ENCODE measurements around the gene TBX21.

The TBX21 gene

DNA sequence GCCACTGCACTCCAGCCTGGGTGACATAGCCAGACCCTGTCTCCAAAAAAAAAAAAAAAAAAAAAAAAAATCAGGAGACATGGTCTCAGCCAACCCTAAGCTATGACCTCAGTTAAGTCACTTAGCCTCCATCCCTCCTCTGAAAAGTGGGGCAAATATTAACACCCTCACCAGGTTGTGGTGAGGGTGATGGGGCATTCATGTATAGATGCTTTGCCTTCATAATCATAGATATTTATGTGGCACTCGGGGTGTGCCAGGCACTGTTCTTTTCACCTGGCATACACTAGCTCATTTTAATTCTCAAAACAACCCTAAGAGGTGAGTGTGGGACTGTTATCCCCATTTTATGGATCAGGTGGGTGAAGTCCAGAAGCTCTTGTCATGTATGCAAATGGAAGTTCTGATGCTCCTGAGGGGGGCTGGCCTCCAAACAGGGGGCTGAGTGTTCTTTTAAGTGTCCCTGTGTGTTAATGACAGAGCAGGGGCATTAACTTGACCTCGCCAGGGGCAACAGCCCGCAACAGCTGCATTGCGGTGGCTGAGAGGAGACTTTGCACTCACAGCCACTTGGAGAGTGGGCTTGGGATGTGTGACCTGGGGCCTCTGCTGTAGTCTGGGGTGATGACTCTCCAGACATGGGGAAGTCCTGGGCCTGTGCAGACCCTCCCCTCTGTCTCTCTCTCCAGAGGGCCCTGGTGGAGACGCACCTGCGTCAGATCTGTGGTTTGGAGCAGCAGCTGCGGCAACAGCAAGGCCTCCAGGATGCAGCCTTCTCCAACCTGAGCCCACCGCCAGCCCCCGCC is 34.9 kb upstream of the TBX21 start:
- DNase-seq = no peak
- H3K79me2 ChIP-seq (ENCODE audit: low read length) = no peaks in the 10 kb centered on the region
- H3K4me1 ChIP-seq (ENCODE audit: low read length) = 0 out of 2 replicates have a peak, but pooled peaks cover under 1% of the 10 kb centered on the region
- no peak overlapping the region for H3K9ac ChIP-seq (ENCODE audit: low read length)
- no peaks in the 10 kb centered on the region for H3K36me3 ChIP-seq (replicated peaks; ENCODE audit: insufficient read depth, low read length)
- no peak for TF ChIP-seq EZH2phosphoT487 (IDR thresholded peaks at IDR 0.05; ENCODE audit: low read length)
- TF ChIP-seq, protein P1, sequence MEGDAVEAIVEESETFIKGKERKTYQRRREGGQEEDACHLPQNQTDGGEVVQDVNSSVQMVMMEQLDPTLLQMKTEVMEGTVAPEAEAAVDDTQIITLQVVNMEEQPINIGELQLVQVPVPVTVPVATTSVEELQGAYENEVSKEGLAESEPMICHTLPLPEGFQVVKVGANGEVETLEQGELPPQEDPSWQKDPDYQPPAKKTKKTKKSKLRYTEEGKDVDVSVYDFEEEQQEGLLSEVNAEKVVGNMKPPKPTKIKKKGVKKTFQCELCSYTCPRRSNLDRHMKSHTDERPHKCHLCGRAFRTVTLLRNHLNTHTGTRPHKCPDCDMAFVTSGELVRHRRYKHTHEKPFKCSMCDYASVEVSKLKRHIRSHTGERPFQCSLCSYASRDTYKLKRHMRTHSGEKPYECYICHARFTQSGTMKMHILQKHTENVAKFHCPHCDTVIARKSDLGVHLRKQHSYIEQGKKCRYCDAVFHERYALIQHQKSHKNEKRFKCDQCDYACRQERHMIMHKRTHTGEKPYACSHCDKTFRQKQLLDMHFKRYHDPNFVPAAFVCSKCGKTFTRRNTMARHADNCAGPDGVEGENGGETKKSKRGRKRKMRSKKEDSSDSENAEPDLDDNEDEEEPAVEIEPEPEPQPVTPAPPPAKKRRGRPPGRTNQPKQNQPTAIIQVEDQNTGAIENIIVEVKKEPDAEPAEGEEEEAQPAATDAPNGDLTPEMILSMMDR (IDR thresholded peaks at IDR 0.05; ENCODE audit: low read length) = no peak
- no peak for TF ChIP-seq EZH2 (optimal IDR thresholded peaks at IDR 0.05; ENCODE audit: low read depth, low read length)
- peaks cover 27% of the 10 kb centered on the region for H3K27me3 ChIP-seq (replicated peaks; ENCODE audit: insufficient read depth, low read length)
- no peaks in the 10 kb centered on the region for H3K9me2 ChIP-seq (replicated peaks; ENCODE audit: insufficient read depth, low read length)
- no peaks in the 10 kb centered on the region for H3K9me3 ChIP-seq (replicated peaks; ENCODE audit: insufficient read depth, low read length)
- no peaks in the 10 kb centered on the region for H4K20me1 ChIP-seq (ENCODE audit: insufficient read depth, low read length)
- H3K27ac ChIP-seq (ENCODE audit: low read length) = no peak overlapping the region
- H2AFZ ChIP-seq (ENCODE audit: low read length) = no peak overlapping the region
- no peaks in the 10 kb centered on the region for H3F3A ChIP-seq (ENCODE audit: insufficient read depth, low read length)
- H3K4me3 ChIP-seq (ENCODE audit: low read length) = no peak overlapping the region
- no peak overlapping the region for H3K4me2 ChIP-seq (ENCODE audit: low read depth, low read length)

DNA sequence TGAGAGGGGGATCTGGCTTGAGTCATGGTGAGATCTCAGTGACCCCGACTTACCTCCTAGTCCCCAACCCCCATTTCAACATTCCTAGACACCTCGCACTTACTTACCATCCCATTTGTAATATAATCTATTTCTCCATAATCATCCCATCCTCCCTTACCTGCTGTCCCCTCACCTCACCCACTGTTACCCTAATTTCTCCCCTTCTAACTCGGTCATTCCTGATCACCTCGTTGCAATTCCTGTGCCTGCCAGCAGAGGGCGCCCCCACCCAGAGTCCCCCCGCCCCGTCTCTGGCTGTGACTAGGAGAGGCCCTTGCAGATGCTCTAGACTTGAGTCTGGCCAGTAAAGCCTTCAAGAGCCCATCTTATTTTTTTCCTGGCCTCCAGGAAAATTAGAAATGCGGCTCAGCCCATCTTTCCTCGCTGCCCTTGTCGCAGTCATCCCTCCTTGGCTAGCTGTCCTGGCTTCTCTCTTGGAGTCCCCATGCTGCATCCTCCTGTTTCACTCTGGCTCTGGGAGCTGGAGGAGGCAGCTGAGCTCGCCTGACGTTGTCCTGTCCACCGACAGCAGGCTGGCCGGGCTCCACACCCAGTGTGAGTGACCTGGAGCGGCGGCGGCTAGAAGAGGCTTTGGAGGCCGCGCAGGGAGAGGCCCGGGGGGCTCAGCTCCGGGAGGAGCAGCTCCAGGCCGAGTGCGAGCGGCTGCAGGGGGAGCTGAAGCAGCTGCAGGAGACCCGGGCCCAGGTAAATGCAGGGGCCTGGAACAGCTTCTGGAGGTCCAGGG is 34.1 kb upstream of the TBX21 start:
- H4K20me1 ChIP-seq (ENCODE audit: insufficient read depth, low read length) = no peaks in the 10 kb centered on the region
- H3K9me2 ChIP-seq (replicated peaks; ENCODE audit: insufficient read depth, low read length) = no peaks in the 10 kb centered on the region
- no peak for TF ChIP-seq EZH2 (optimal IDR thresholded peaks at IDR 0.05; ENCODE audit: low read depth, low read length)
- TF ChIP-seq, protein P1 (IDR thresholded peaks at IDR 0.05; ENCODE audit: low read length) = peak; percentile 95
- TF ChIP-seq EZH2phosphoT487 (IDR thresholded peaks at IDR 0.05; ENCODE audit: low read length) = no peak
- H3K27ac ChIP-seq (ENCODE audit: low read length) = no peak overlapping the region
- peak; percentile 44 for DNase-seq
- H3K27me3 ChIP-seq (replicated peaks; ENCODE audit: insufficient read depth, low read length) = peaks cover 30% of the 10 kb centered on the region
- no peaks in the 10 kb centered on the region for H3K4me1 ChIP-seq (ENCODE audit: low read length)
- no peak overlapping the region for H3K4me2 ChIP-seq (ENCODE audit: low read depth, low read length)
- H2AFZ ChIP-seq (ENCODE audit: low read length) = no peak overlapping the region
- no peaks in the 10 kb centered on the region for H3F3A ChIP-seq (ENCODE audit: insufficient read depth, low read length)
- no peaks in the 10 kb centered on the region for H3K79me2 ChIP-seq (ENCODE audit: low read length)
- H3K9me3 ChIP-seq (replicated peaks; ENCODE audit: insufficient read depth, low read length) = no peaks in the 10 kb centered on the region
- no peaks in the 10 kb centered on the region for H3K36me3 ChIP-seq (replicated peaks; ENCODE audit: insufficient read depth, low read length)
- H3K4me3 ChIP-seq (ENCODE audit: low read length) = no peak overlapping the region
- H3K9ac ChIP-seq (ENCODE audit: low read length) = no peak overlapping the region

DNA sequence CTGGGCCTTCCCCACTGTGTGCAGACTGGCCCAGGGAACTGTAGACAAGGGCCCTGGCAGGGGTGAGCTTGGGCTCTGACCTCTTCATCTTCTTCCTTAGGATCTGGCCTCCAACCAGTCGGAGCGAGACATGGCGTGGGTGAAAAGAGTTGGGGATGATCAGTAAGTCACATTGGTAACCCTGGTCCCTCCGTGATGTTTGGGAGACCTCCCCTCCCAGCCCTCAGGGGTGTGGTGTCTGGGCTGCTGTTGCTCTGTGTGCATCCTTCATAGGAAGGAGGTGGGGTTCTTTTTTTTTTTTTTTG is 33.5 kb upstream of the TBX21 start:
- Histone ChIP-seq H3K4me2 (ENCODE audit: low read depth, low read length) (no peak overlapping the region), H3K27ac (ENCODE audit: low read length) (no peak overlapping the region), H3K9me3 (replicated peaks; ENCODE audit: insufficient read depth, low read length) (no peaks in the 10 kb centered on the region), H2AFZ (ENCODE audit: low read length) (no peak overlapping the region), H3K9ac (ENCODE audit: low read length) (no peak overlapping the region), H3K4me1 (ENCODE audit: low read length) (no peaks in the 10 kb centered on the region), H3F3A (ENCODE audit: insufficient read depth, low read length) (no peaks in the 10 kb centered on the region), H3K36me3 (replicated peaks; ENCODE audit: insufficient read depth, low read length) (no peaks in the 10 kb centered on the region), H3K79me2 (ENCODE audit: low read length) (no peaks in the 10 kb centered on the region), H4K20me1 (ENCODE audit: insufficient read depth, low read length) (no peaks in the 10 kb centered on the region), H3K27me3 (replicated peaks; ENCODE audit: insufficient read depth, low read length) (peaks cover 28% of the 10 kb centered on the region), H3K9me2 (replicated peaks; ENCODE audit: insufficient read depth, low read length) (no peaks in the 10 kb centered on the region), H3K4me3 (ENCODE audit: low read length) (no peak overlapping the region)
- TF ChIP-seq EZH2phosphoT487 (IDR thresholded peaks at IDR 0.05; ENCODE audit: low read length) (no peak), EZH2 (optimal IDR thresholded peaks at IDR 0.05; ENCODE audit: low read depth, low read length) (no peak)
- TF ChIP-seq, protein P1 (IDR thresholded peaks at IDR 0.05; ENCODE audit: low read length) = no peak
- no peak for DNase-seq
